GM21360 (cell line): Measurements from ENCODE around the gene SCGB1A1.

Source experiments
- ATAC-seq: cut with Tn5 transposase; IDR thresholded peaks from one replicate; pipeline ENCODE4 v1.9.1; 2021; ENCODE audit warnings: mild to moderate bottlenecking, moderate library complexity; ENCODE audit not compliant: unreplicated experiment

The SCGB1A1 gene

GRCh38 chr11:62398011-62398994 is 20.5 kb upstream of the SCGB1A1 start:
- ATAC-seq = no peak

- ATAC-seq = no peak
Measured at GRCh38 chr11:62399172-62399877, 19.5 kb upstream of the SCGB1A1 start.

GRCh38 chr11:62399878-62400266 is 19.0 kb upstream of the SCGB1A1 start:
- no peak for ATAC-seq

- no peak for ATAC-seq
Measured at GRCh38 chr11:62400281-62400680, 18.6 kb upstream of the SCGB1A1 start.

GRCh38 chr11:62400760-62401159 is 18.1 kb upstream of the SCGB1A1 start:
- no peak for ATAC-seq

DNA sequence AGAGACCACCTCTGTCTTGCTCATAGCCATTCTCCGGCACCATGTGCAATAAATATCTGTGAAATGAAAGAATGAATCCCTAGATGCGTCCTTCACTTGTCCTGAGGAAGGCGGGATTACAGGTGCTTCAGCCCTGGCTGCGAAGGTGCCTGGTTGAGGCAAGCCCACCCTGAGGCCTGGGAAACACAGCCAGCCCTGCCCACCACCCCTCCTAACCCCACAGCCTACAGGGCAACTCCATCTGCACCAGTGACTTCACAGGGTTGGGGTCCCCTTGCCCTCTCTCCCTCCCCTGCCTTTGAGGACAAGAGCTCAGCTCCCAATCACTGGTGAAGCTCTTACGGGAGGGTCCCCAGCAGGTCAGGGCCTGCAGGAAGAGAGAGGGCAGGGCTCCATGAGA is 17.5 kb upstream of the SCGB1A1 start:
- no peak for ATAC-seq

DNA sequence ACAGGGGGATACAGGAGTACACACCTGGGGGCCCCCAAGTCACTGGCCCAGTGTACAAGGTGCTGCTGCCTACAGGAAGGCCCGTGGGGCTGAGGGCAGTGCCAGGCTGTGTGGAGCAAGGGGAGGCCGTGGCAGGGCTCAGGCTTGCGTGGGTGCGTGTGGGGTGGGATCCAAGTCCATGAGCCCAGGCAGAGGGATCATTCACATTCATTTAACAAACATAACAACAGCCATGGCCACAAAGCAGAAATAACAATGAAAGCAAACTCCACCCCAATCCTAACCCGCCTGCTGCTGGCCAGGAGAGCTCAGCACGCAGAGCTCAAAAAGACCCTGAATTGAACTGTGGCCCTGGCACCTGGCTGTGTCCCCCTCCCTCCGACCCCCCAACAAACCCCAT is 17.0 kb upstream of the SCGB1A1 start:
- no peak for ATAC-seq

GRCh38 chr11:62402226-62402959 is 16.4 kb upstream of the SCGB1A1 start:
- ATAC-seq = no peak

DNA sequence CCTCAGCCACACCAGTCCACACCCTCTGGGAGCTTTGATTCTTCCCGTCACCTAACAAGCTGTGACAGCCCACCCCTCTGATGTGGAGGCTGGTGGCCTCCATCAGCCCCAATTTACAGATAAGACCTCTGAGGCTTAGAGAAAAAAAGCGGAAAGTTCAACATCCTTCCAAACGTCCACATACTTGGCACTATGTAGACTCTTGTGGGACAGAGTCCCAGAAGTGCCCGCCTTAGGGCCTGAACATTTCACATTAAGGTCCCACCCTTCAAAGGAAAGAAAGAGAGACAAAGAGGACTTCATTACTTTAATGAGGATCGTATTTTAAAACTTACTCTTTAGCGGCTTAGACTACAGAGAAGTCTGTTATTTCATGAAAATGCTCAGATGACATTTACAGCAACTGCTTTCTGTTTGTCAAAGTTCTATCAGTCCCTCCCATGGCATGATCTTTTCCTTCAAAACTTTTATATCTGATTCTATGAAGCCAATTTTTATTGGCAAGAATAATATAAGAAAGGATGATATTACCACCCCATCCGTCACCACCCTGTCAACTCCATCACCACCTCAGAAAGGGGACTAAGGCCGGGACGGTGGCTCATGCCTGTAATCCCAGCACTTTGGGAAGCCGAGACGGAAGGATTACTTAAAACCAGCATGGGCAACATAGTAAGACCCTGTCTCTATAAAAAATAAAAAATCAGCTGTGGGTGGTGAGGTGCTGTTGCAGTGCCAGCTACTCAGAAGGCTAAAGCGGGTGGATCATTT is 15.7 kb upstream of the SCGB1A1 start:
- ATAC-seq = no peak

- no peak for ATAC-seq
Measured at GRCh38 chr11:62404435-62404834, 14.4 kb upstream of the SCGB1A1 start.

- ATAC-seq = no peak
Measured at GRCh38 chr11:62404901-62405300, 13.9 kb upstream of the SCGB1A1 start.

DNA sequence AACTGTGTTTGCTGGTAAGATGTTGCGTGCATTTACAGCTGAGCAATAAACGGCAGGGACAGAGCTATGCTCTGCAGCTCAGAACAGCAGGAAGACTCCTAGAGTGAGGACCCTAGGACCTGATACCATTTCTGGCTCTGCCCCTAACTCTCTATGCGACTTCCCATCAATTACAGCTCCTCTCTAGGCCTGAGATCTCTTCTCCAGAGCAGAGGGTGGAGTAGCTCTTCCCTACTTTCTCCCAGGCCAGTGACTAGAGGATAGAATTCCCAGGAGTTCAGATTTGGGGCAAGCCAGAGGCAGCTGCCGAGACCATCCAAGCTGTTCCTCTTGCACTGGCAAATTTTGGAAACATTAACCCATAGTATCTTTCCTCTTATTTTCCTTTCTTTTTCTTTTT is 12.8 kb upstream of the SCGB1A1 start:
- ATAC-seq = no peak

- ATAC-seq = no peak
Measured at GRCh38 chr11:62409831-62410230, 9.0 kb upstream of the SCGB1A1 start.

DNA sequence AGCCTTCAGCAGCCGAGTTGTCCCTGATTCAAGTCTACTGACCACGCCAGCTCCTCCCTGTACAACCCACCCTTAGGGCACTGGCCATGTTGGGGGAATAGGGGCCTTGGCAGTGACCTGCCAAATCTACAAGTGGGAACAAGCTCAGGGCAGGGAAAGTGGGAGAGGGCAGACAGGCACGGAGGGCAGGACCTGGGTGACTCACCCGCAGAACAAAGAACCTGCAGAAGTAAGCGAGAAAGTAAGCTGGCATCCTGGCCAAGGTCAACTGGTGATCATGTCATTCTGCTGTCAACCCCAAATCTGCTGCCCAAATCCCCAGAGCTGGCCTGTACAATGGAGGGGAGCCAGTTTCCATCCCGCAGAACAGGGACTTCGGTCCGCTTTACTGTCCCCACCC is 7.9 kb upstream of the SCGB1A1 start:
- ATAC-seq = no peak

DNA sequence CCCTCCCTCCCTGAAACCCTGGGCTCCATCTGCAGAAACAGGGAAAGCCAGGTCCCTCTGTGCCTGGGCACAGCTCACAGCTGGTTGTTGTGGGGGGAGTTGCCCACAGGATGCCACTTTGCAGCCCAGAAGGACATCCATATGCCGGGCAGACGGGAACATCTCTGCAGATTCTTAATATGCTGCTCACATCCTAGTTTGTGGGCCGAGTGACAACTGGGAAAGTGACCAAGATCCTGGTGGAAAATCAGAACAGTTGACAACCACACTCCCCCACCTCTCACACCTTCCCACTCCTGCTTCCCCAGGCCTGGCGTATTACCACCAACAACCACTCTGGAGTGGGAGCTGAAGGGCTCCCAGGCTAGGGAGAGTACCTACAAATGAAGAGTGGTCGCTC is 7.3 kb upstream of the SCGB1A1 start:
- no peak for ATAC-seq

DNA sequence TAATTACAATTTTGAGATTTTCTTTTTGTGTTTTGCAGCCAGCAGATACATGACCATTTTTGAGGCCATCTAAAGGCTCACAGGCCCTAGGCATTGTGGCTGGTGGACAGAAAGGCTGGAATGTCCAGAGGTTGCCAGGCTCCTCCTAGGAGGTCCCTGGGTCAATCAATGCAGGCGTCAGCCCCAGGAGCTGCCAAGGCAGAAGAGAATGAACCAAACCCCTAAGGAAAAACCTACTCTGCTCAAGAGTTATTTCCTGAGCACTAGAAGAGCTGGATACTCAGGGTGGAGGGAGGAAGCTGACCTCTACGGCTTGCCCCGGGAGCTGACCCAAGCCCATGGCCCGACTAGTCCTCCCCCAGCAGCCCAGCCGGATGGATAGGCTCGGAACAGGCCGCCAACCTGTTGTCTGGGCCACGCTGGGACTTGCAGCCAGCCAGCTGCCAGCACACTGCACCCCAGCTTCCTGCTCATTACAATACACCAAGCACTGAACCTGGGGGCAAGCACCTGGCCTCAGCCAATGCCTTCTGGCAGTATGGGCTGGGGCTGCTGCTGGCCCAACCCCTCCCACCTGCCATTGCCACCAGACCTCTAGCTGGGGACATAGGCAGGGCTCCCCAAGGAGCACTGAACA is 5.7 kb upstream of the SCGB1A1 start:
- ATAC-seq = no peak

DNA sequence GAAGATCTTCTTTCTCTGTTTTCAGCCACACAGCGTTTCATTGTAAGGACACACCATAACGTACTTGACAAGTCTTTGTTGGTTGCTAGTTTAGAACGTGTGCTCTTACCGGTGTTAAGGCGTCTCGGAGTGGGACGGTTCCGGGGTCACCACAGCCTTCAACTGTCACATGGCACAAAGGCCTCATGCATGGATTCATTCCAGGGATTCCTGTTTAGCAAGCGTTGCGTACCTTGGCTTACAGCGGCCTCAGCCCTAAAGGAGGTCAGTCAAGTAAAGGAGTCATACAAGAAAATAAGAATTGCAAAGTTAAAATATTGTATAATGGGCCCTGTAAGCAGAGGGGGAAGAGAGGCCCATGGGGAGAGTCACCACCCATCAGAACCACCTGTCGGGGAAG is 2.2 kb upstream of the SCGB1A1 start:
- ATAC-seq = no peak

DNA sequence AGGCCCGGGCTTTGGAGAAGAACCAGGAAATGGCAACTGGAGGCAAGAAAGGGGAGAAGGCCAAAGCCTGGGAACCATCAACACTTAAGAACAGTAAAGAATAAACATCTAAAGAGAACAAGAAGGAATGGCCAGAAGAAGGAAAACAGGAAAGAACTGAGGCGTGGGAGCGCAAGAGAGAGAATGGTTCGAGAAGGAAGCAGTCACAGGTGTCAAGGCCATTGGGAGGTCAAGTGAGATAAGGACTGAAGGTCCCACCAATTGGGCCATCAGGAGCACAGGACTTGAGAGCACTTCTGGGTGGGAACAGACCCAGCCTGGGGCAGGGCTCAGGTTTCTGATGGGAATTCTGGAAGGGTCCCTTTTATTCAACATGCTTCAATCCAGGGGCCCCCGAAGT is 697 bp upstream of the SCGB1A1 start:
- no peak for ATAC-seq

DNA sequence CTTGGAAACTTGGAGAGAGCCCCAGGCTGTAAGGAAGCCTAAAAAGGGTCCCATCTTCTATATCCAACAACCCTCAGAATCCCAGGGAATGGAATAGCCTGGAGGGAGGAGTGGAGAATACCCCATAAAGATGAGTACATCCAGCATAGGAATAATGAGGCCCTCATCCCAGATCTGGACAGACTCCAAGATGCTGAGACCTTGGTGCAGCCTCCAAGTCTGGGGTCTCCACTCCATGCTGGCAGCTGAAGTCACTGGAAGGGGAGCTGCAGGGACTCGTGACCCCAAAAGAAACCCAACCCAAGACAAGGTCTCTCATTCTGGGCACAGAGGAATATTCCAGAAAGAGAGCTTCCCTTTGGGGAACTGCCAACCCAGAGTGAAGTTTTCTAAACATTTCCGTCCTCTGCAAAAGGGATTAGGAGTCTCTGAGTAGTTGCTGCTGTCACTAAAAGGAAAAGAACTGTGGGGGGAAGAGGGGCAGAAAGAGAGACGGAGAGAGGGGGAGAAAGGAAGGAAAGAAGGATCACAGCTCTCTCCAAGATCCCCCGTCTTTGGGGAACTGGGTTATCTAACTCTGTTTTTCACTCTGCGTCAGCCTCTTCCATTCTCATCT is 589 bp downstream of the SCGB1A1 start:
- no peak for ATAC-seq

DNA sequence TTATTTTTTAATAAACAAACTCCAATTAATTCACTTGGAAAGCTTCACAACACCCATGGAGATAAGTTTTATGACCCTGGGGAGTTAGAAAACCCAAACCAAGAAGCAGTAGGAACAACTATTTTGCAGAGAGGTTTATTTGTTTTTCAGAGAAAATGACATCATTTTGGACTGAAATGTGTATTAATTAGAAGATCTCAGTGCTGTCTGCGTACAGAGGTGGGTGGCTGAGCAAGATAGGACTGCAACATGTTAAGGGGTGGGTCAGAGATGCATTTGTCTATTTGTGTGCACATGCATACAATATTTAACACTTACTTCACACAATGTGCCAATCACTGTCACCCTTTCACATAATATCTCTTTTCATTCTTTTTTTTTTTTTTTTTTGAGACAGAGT is 1.1 kb downstream of the SCGB1A1 start:
- ATAC-seq = no peak
